GM12892 (cell line): ENCODE results near the gene CLDN6.

ENCODE experiments used
- POLR2A ChIP-seq: IDR thresholded peaks from 2 replicates; pipeline ENCODE4 v1.6.1; 2011; ENCODE audit warnings: low read depth, low read length, control low read depth
- POLR2AphosphoS5 ChIP-seq: IDR thresholded peaks from 2 replicates; pipeline ENCODE4 v1.6.1; 2011; ENCODE audit warnings: low read depth, low read length, control low read depth
- TAF1 ChIP-seq: IDR thresholded peaks from 2 replicates; pipeline ENCODE4 v1.6.1; 2011; ENCODE audit warnings: low read depth, mild to moderate bottlenecking, control low read depth, low read length, borderline replicate concordance

GRCh38 chr16:3038256-3038655, 20.3 kb upstream of the CLDN6 start:
- TF ChIP-seq TAF1 (no peak), POLR2A (no peak), POLR2AphosphoS5 (no peak)
